BE2C (cell line): Measurements from ENCODE around the gene MOB3B.

ENCODE experiments used
- DNase-seq: peaks from one replicate; pipeline ENCODE4 v3.0.0-alpha.2; 2020
- H3K27me3 ChIP-seq: fragments of 250-450 bp; sonication (Bioruptor Pico); 2 replicates; pipeline ENCODE4 v1.5.1; 2020; ENCODE audit warnings: mild to moderate bottlenecking
- H3K36me3 ChIP-seq: fragments of 250-450 bp; sonication (Bioruptor Pico); 2 replicates; pipeline ENCODE4 v1.5.1; 2020; ENCODE audit warnings: mild to moderate bottlenecking
- H3K4me1 ChIP-seq: fragments of 250-450 bp; sonication (Bioruptor Pico); 2 replicates; pipeline ENCODE4 v1.5.1; 2020
- H3K4me3 ChIP-seq: 2 replicates; pipeline ENCODE4 v1.5.1; 2011; ENCODE audit warnings: low read depth, low read length
- H3K9me3 ChIP-seq: fragments of 250-450 bp; sonication (Bioruptor Pico); 2 replicates; pipeline ENCODE4 v1.5.1; 2020
- CTCF ChIP-seq: IDR thresholded peaks from 2 replicates; pipeline ENCODE4 v1.5.1; 2012; ENCODE audit warnings: mild to moderate bottlenecking, low read depth, low read length

The MOB3B gene

GRCh38 chr9:27394826-27395201 lies 134.8 kb downstream of the MOB3B start:
- no peaks in the 10 kb centered on the region for H3K9me3 ChIP-seq
- DNase-seq: no peak
- H3K4me3 ChIP-seq: no peak overlapping the region
- TF ChIP-seq CTCF: no peak
- H3K4me1 ChIP-seq: no peaks in the 10 kb centered on the region
- H3K27me3 ChIP-seq: no peaks in the 10 kb centered on the region
- H3K36me3 ChIP-seq: no peaks in the 10 kb centered on the region

GRCh38 chr9:27394154-27394825 lies 135.3 kb downstream of the MOB3B start:
- no peaks in the 10 kb centered on the region for H3K9me3 ChIP-seq
- no peaks in the 10 kb centered on the region for H3K4me1 ChIP-seq

GRCh38 chr9:27393054-27393846 lies 136.4 kb downstream of the MOB3B start:
- Histone ChIP-seq H3K9me3 (no peaks in the 10 kb centered on the region), H3K27me3 (no peaks in the 10 kb centered on the region), H3K4me3 (no peak overlapping the region), H3K4me1 (no peaks in the 10 kb centered on the region), H3K36me3 (no peaks in the 10 kb centered on the region)
- TF ChIP-seq CTCF: no peak
- no peak for DNase-seq

More at GRCh38 chr9:27394154-27394825, 135.3 kb downstream of the MOB3B start:
- Histone ChIP-seq H3K27me3 (no peaks in the 10 kb centered on the region), H3K4me3 (no peak overlapping the region), H3K36me3 (no peaks in the 10 kb centered on the region)
- TF ChIP-seq CTCF: no peak
- DNase-seq: no peak

GRCh38 chr9:27392451-27392850 lies 137.2 kb downstream of the MOB3B start:
- no peak for DNase-seq
- no peak for TF ChIP-seq CTCF
- H3K9me3 ChIP-seq: no peaks in the 10 kb centered on the region
- H3K27me3 ChIP-seq: no peaks in the 10 kb centered on the region
- H3K4me1 ChIP-seq: no peaks in the 10 kb centered on the region
- H3K36me3 ChIP-seq: no peaks in the 10 kb centered on the region
- no peak overlapping the region for H3K4me3 ChIP-seq

GRCh38 chr9:27391040-27391895 lies 138.3 kb downstream of the MOB3B start:
- Histone ChIP-seq H3K4me3 (no peak overlapping the region), H3K36me3 (no peaks in the 10 kb centered on the region), H3K9me3 (no peaks in the 10 kb centered on the region), H3K27me3 (no peaks in the 10 kb centered on the region), H3K4me1 (no peaks in the 10 kb centered on the region)
- DNase-seq: no peak
- TF ChIP-seq CTCF: no peak
